ENCODE results near the gene SPACA6. TPM values are rescaled to one million over a fixed set of nuclear protein-coding genes. Genes with fewer than 3 reads are reported as not detected.
A peak's percentile ranks its signal among the peaks of the same experiment; 100 is the strongest.

The SPACA6 gene
- total and polyA plus RNA-seq, 10 of the 15 experiments (the other 5 are each of a cell fraction or from before 2014, with no cell fraction given), result 0.31 to 6.5 (median 1.7) TPM

DNA sequence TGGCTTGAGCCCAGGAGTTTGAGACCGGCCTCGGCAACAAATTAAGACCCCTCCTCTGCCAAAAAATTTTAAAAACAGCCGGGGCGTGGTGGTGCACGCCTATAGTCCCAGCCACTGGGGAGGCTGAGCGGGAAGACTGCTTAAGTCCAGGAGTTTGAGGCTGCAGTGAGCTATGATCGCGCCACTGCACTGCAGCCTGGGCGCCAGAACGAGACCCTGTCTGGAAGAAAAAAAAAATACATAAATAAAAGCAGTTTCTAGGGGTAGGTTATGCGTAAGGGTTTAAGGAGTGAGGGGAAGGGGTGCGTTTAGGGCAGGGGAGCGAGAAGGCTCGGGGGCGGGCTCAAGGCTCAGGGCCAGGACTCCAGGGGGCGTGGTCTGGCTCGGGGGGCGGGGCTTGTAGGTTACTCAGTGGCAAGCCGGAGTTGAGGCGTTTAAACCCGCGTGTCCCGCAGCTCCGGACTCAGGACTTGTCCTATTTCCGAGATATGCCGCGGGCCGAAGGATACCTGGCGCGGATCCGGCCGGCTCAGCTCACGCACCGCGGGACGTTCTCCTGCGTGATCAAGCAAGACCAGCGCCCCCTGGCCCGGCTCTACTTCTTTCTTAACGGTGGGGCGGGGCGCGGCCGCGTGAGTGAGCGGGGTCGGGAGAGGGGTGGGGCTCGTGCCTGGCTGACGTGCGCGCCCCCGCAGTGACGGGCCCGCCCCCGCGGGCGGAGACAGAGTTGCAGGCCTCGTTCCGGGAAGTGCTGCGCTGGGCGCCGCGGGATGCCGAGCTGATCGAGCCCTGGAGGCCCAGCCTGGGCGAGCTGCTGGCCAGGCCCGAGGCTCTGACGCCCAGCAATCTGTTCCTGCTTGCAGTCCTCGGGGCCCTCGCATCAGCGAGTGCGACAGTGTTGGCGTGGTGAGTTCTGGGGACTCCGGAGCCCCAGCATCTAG, 10.7 kb downstream of the SPACA6 start (continued):
- TF ChIP-seq, protein P1, sequence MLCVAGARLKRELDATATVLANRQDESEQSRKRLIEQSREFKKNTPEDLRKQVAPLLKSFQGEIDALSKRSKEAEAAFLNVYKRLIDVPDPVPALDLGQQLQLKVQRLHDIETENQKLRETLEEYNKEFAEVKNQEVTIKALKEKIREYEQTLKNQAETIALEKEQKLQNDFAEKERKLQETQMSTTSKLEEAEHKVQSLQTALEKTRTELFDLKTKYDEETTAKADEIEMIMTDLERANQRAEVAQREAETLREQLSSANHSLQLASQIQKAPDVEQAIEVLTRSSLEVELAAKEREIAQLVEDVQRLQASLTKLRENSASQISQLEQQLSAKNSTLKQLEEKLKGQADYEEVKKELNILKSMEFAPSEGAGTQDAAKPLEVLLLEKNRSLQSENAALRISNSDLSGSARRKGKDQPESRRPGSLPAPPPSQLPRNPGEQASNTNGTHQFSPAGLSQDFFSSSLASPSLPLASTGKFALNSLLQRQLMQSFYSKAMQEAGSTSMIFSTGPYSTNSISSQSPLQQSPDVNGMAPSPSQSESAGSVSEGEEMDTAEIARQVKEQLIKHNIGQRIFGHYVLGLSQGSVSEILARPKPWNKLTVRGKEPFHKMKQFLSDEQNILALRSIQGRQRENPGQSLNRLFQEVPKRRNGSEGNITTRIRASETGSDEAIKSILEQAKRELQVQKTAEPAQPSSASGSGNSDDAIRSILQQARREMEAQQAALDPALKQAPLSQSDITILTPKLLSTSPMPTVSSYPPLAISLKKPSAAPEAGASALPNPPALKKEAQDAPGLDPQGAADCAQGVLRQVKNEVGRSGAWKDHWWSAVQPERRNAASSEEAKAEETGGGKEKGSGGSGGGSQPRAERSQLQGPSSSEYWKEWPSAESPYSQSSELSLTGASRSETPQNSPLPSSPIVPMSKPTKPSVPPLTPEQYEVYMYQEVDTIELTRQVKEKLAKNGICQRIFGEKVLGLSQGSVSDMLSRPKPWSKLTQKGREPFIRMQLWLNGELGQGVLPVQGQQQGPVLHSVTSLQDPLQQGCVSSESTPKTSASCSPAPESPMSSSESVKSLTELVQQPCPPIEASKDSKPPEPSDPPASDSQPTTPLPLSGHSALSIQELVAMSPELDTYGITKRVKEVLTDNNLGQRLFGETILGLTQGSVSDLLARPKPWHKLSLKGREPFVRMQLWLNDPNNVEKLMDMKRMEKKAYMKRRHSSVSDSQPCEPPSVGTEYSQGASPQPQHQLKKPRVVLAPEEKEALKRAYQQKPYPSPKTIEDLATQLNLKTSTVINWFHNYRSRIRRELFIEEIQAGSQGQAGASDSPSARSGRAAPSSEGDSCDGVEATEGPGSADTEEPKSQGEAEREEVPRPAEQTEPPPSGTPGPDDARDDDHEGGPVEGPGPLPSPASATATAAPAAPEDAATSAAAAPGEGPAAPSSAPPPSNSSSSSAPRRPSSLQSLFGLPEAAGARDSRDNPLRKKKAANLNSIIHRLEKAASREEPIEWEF (IDR thresholded peaks at IDR 0.05; ENCODE audit: insufficient replicate concordance, low read depth, low read length), result no peak
- TF ChIP-seq EGR1 (IDR thresholded peaks at IDR 0.05; ENCODE audit: borderline replicate concordance in 1 of 2, low read depth in 2 of 2, low read length in 2 of 2), result peak; percentile 57 to 96
- no peak for TF ChIP-seq CBX3 (IDR thresholded peaks at IDR 0.05; ENCODE audit: borderline replicate concordance, low read depth)
- TF ChIP-seq NFXL1 (IDR thresholded peaks at IDR 0.05; ENCODE audit: borderline replicate concordance), result no peak
- TF ChIP-seq POLR2AphosphoS2 (IDR thresholded peaks at IDR 0.05; ENCODE audit: low read depth, low read length), result peak; percentile 84
- TF ChIP-seq CBX5 (IDR thresholded peaks at IDR 0.05; ENCODE audit: low read depth), result no peak
- TF ChIP-seq, protein P2, sequence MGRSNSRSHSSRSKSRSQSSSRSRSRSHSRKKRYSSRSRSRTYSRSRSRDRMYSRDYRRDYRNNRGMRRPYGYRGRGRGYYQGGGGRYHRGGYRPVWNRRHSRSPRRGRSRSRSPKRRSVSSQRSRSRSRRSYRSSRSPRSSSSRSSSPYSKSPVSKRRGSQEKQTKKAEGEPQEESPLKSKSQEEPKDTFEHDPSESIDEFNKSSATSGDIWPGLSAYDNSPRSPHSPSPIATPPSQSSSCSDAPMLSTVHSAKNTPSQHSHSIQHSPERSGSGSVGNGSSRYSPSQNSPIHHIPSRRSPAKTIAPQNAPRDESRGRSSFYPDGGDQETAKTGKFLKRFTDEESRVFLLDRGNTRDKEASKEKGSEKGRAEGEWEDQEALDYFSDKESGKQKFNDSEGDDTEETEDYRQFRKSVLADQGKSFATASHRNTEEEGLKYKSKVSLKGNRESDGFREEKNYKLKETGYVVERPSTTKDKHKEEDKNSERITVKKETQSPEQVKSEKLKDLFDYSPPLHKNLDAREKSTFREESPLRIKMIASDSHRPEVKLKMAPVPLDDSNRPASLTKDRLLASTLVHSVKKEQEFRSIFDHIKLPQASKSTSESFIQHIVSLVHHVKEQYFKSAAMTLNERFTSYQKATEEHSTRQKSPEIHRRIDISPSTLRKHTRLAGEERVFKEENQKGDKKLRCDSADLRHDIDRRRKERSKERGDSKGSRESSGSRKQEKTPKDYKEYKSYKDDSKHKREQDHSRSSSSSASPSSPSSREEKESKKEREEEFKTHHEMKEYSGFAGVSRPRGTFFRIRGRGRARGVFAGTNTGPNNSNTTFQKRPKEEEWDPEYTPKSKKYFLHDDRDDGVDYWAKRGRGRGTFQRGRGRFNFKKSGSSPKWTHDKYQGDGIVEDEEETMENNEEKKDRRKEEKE (IDR thresholded peaks at IDR 0.05), result no peak
- TF ChIP-seq CHD1 (IDR thresholded peaks at IDR 0.05; ENCODE audit: low read depth, low read length), result no peak
- TF ChIP-seq BHLHE40 (IDR thresholded peaks at IDR 0.05; ENCODE audit: borderline replicate concordance in 1 of 2, low read depth in 2 of 2, low read length in 1 of 2), result peak; percentile 73 to 92
- TF ChIP-seq, protein P3, sequence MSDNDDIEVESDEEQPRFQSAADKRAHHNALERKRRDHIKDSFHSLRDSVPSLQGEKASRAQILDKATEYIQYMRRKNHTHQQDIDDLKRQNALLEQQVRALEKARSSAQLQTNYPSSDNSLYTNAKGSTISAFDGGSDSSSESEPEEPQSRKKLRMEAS (IDR thresholded peaks at IDR 0.05; ENCODE audit: low read depth, low read length), result peak; percentile 43
- no peak for TF ChIP-seq RAD21 (IDR thresholded peaks at IDR 0.05; ENCODE audit: insufficient read depth, low read depth, low read length)
- peak; percentile 51 for TF ChIP-seq YY1 (IDR thresholded peaks at IDR 0.05; ENCODE audit: low read depth, low read length)
- peak; percentile 73 for TF ChIP-seq IKZF1 (conservative IDR thresholded peaks at IDR 0.05)
- no peak for TF ChIP-seq EED (IDR thresholded peaks at IDR 0.05; ENCODE audit: low read depth)

Data from GM12878 (cell line).